NCI-H2081 treated with DMSO at 0.1 percent for 48 hours (cell line): Measurements from ENCODE around the gene ALG1L2.
"Not testable (repeated sequence)": the region's sequence is repeated elsewhere in the genome, so short reads cannot be mapped to it uniquely, and the experiment has no call there.

Experiments used
- DNase-seq: peaks from one replicate; lab custom pipeline; 2025; lab: John Stamatoyannopoulos, UW

Gene ALG1L2

DNA sequence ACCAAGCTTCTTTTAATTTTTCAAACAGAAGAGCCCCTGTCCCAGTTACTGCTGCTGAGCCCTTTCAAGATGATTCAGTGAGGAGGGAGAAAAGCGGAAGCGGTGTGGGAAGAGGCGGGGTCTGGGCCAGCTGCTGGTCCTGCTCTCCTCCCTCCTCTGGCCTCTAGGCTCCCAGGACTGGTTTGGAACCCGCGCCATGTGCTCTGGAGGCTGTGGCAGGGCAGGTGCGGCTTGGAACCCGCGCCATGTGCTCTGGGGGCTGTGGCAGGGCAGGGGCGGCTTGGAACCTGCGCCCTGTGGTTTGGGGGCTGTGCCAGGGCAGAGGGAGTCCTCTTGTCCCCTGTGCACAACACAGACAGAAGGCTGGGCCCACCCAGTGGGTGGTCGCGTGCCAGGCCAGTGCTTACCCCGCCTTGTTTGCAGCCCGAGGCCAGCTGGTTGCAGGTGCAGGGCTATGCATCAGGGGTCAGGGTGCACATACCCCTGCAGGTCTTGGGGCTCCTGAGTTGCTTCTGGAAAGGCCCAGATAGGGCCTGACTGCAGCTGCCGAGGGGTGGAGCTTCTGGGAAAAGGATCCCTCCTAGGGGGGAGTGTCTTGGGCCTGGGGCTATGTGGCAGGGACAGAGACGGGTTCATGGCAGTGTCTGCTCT, 12.2 kb downstream of the ALG1L2 start:
- no peak for DNase-seq

DNA sequence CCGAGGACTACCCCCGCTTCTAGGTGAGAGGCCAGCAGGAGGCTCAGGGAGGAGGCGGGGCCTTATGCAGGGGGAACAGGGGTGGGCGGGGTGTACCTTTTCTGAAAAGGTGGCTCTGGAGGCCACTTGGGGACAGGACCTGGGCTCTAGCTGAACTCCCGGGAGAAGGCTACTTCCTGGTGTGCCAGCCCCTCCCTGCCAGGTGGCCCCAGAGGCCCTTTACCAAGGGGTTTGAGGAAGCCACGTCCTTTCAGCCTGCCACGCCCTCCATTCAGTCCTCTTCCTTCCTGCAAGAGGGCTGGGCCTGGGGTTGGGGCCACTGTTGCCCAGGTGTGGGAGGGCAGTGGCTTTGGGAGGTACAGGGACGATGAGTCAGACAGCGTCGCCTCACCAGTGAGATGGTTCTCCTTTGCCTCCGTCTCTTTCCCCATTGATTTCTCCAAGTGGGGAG, 12.9 kb downstream of the ALG1L2 start:
- not testable (repeated sequence) for DNase-seq

- not testable (repeated sequence) for DNase-seq
These were observed 14.2 kb downstream of the ALG1L2 start for GRCh38 chr3:130095858-130096257.

DNA sequence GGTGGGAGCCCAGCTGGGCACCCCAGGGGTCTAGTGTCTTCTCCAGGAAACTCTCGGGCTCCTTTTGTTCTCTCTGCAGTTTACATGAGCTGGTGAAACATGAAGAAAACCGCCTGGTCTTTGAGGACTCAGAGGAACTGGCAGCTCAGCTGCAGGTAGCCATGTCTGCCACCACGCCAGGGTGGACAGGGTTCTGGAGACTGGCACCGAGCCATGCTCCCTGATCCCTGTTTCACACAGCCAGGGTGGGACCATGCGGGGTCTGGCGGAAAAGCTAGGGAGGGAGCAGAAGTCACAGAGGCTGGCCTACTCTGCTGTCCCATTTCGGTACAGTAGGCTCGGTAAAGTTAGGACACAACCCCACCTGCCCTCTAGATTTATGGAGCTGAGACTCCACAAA, 15.5 kb downstream of the ALG1L2 start:
- not testable (repeated sequence) for DNase-seq

DNA sequence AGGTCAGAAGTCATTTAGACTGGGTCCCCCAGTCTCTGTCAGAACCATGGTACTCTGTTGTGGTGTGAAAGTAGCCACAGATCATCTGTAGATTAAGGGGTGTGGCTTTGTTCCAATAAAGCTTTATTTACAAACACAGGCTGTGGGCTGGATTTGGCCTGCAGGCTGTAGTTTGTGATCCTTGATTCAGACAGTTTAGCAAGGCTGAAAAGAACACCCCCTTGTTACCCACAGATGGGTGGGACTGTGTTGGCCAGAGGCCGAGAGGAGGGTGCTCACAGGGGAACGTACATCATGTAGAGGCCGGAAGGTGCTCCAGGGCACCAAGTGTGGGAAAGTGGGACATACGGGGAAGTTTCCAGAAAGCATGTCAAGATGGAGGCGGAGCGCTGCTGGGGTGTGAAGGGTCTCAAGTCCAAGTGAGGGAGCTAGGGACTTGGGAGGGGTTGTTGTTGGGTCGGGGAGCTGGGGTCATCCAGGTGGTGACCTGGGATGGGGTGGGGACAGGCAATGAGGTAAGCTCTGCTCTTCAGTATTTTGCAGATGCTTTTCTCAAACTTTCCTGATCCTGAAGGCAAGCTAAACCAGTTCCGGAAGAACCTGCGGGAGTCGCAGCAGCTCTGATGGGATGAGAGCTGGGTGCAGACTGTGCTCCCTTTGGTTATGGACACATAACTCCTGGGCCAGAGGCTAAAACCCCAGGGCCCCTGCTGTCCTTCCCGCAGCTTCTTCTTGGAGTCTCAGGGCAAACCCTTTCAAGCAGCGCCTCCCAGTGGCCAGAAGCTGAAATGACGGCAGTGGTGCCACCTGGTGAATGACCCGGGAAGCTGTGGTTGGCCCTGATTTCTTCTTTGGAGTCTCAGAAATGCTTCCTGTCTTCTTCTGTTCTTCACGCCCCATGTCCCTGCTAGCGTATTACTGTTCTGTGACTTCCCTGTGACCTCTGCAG, 16.3 kb downstream of the ALG1L2 start:
- DNase-seq, result not testable (repeated sequence)

DNA sequence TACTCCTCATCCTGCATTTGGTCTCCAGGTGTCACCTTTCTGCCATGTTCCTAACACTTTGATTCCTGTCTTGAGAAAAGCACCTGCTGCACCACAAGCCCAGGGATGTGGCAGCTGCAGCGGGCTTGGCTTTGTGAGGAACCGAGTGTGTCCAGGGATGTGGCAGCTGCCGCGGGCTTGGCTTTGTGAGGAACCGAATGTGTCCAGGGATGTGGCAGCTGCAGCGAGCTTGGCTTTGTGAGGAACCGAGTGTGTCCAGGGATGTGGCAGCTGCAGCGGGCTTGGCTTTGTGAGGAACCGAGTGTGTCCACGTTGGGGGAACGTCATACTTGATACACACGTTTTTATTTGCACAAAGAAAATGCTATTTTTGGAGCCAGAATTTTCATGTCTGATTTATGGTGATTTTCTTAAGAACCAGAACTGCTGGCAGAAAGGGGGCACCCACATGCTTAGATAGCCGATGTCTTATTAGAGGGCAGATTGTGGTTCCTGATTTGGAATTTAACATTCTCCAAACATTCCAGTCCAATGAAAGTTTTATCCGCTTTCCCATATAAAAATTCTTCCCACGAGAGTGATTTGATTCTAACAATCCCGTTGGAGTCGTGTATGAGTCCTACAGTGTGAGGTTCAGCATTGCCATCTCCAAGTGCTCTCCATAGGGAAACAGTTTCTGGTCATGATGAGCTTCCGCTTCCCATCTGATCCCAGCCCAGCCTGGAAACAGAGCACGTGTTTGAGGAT, 17.2 kb downstream of the ALG1L2 start:
- DNase-seq, result not testable (repeated sequence)

- DNase-seq, result not testable (repeated sequence)
These were observed 20.9 kb downstream of the ALG1L2 start for GRCh38 chr3:130102545-130102944.

DNA sequence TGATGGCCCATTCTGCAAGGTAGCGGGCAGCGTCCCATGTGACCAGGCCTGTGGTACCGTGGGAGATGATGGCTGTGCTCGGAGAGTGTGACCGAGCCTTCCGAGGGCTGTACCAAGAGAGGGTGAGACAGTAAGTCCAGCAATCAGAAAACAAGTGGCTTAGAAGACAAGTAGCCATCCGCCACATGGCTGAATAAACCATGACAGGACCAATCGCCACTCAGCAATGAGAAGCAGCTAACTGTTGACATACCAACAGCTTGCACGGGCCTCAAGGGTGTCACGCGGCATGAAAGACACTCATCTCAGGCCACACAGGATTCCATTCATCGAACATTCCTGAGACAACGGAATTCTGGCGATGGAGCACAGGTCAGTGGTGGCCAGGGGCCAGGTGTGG, 22.6 kb downstream of the ALG1L2 start:
- DNase-seq, result not testable (repeated sequence)

GRCh38 chr3:130107333-130107995, 25.8 kb downstream of the ALG1L2 start:
- not testable (repeated sequence) for DNase-seq

- DNase-seq, result not testable (repeated sequence)
These were observed 27.4 kb downstream of the ALG1L2 start for GRCh38 chr3:130108836-130109585.

GRCh38 chr3:130110386-130111169, 28.9 kb downstream of the ALG1L2 start:
- DNase-seq, result not testable (repeated sequence)

DNA sequence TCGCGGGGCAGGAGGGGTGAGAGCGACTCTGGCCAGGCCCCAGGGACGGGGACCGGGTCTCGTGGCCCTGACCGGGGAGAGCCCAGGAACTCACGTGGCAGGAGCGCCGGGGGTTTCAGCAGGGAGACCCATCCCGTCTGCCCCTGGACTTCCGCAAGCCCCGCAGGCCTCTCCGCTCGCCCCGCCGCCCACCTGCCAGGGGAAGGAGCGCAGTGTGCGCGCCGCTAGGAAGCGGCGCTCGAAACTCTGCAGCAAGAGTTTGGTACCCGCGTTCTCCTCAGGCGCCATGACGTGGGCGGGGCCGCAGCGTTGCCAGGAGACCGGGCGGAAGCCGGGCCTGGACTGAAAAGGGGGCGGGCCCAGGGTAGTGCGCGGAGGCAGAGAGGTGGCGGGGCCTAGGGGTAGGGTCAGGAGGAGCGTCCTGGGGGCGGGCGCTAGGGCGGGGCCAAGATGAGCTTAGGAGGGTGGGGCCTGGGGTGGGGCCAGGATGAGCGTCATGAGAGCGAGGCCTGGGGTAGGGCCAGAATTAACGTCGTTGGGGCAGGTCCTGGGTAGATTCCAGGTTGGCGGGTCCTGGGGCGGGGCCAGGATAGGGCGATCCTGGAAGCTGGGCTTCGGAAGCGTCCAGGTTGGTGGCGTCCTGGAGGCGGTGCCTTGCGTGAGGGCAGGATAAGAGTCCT, 29.7 kb downstream of the ALG1L2 start:
- peak; percentile 92 for DNase-seq

DNA sequence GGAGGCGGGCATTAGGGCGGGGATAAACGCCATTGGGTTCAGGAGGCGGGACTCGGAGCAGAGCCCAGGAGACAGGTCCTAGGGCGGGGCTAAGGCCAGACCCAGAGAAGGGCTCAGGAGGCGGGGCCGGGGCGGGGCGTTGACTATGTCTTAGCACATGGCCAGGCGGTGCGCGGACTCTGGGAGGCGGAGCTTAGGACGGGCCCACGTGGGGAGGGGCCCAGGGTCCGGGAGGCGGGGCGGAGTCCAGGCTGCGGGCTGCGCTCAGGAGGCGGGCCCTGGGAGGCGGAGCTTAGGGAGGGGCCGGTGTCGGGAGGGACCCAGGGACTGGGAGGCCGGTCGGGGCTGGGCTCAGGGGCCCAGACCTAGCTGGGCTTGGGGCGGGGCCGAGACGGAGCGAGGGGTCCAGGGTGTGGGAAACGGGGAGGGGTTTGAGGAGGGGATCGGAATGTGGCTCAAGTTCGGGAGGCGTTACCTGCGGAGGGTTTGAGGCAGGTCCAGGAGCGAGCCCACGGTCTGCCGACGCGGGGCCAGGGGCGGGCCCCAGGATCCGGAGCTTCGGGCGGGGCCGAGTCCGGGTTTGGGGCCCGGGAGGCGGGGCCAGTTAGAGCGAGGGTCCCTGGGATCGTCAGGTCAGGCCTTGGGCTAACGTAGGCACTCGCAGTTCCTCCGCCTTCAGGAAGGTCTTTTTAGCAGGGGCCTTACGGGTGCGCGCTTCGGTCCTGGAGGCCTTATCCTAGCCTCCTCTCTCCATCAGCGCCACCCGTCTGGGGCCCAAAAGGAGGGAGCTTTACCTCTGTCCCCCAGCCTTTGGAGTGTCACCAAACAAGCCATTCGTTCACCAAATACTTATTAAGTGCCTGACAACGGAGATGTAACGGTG, 30.5 kb downstream of the ALG1L2 start:
- DNase-seq, result not testable (repeated sequence)

DNA sequence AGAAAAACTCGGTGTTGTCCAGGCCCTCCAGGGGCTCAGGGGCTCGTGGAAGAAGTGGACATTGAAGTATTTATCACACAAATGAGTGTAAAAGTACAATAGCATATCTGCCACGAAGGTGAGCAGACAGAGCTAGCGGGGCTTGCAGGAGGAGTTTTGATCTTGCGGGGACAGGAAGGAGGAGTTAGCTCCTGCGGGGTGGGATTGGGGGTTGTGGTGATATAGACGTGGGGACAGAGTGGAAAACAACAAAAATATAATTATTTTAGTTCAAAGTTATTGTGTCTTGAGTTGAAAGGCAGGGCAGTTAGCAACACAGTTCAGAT, 31.1 kb downstream of the ALG1L2 start:
- not testable (repeated sequence) for DNase-seq

GRCh38 chr3:130115400-130115799, 33.8 kb downstream of the ALG1L2 start:
- not testable (repeated sequence) for DNase-seq

DNA sequence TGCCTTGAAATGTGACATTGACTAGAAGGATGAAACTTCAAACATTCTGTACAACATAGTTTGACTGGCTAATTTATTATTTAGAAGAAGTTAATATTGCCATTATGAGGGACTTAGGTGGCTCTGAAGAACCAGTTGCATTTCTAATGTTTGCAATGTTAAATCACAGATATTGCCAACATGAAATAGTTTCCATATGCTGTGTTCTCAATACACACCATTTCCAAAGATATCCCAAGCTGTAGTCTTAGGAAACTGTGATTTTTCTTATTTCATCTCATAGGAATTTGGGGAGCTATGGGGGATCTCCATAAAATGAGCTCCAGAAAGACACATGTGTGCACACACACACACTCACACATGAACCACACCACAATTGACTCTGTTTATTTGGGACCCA, 36.3 kb downstream of the ALG1L2 start:
- no peak for DNase-seq

GRCh38 chr3:130119824-130120223, 38.2 kb downstream of the ALG1L2 start:
- DNase-seq, result not testable (repeated sequence)

DNA sequence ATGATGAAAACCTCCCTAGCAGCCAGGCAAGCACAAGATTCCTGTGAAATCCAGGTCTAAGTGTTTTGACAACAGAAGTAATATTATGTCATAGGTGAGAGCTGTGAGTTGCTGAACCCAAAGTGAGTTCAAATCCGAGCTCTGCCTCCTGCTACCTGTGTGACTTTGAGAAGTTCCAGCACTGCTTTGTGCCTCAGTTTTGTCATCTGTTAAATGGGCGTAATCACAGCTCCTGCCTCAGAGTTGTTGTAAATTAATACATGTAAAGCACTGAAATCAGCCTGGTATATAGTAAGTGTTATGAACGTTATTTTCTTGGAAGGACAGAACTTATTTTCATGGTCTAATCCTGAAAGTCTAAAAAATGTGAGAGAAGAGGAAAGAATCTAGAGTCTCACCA, 38.7 kb downstream of the ALG1L2 start:
- not testable (repeated sequence) for DNase-seq
